ENCODE measurements around the gene METAP1.
"Not testable (repeated sequence)": the region's sequence is repeated elsewhere in the genome, so short reads cannot be mapped to it uniquely, and the experiment has no call there.

The METAP1 gene

DNA sequence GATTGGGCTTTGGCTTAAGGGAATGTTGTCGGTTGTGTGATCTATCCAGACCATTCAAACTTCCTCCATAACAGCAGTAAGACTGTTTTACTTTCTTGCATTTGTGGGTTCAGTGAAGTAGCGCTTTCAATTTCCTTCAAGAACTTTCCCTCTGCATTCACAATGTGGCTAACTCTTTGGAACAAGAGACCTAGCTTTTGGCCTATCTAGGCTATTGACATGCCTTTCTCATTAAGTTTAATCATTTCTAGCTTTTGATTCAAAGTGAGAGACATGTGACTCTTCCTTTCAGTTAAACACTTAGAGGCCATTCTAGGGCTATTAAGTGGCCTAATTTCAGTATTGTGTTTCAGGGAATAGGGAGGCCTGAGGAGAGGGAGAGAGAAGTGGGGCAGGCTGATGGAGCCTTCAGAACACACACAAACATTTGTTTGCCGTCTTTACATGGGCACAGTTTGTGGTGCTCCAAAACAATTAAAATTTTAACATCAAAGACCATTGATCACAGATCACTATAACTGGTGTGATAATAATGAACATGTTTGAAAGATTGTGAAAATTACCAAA, 59.0 kb downstream of the METAP1 start:
- in situ Hi-C loops (cut with HindIII; ENCODE audit: low sequenced_read_pairs): no loop called here

DNA sequence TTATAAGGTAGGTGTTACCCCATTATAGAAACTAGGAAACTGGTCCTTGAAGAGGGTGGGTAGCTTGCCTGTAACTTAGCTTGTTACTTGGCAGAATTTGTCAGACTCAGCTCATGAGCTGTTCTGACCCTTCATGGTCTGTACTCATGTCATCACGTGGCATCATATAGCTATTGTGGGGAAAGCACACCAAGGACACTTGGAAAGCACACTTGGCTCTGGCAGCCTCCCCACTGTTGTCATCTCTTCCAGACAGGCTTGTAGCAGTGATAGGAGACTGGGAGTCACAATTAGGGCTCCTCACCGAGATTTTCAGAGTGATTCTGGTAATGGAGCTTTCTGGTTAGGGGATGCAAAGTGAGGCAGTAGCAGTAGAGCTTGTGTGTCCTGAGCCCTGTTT, 62.7 kb downstream of the METAP1 start:
- in situ Hi-C loops (cut with HindIII; ENCODE audit: low sequenced_read_pairs): no loop called here

- in situ Hi-C loops (cut with HindIII; ENCODE audit: low sequenced_read_pairs): no loop called here
These were observed 64.0 kb downstream of the METAP1 start for GRCh38 chr4:99059550-99059949.

DNA sequence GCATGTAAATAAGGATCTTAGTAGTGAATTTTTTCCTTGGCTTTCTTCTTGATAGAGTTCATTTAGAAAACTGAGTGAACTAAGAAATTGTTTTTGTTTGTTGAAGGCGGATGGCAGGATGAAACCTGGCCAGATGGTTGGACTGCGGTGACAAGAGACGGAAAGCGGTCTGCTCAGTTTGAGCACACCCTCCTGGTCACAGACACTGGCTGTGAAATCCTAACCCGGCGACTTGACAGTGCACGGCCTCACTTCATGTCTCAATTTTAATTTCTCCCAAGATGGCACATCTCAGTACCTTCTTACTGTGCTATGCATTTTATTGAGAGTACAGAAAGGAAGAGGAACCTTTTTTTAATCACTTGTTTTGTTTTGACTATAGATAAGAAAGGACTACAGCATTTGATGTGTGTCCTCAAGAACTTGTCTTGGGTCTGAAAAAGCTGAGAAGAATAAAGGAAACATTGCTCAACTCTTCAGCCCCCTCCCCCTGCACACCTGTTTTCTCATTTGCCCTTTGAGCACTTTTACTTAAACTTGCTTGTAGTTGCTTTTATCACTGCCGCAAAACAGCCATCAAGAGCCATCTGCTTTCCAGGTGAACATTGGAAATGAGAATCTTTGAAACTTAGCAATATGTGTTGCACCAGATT, 65.7 kb downstream of the METAP1 start:
- in situ Hi-C loops (cut with HindIII; ENCODE audit: low sequenced_read_pairs): no loop called here

DNA sequence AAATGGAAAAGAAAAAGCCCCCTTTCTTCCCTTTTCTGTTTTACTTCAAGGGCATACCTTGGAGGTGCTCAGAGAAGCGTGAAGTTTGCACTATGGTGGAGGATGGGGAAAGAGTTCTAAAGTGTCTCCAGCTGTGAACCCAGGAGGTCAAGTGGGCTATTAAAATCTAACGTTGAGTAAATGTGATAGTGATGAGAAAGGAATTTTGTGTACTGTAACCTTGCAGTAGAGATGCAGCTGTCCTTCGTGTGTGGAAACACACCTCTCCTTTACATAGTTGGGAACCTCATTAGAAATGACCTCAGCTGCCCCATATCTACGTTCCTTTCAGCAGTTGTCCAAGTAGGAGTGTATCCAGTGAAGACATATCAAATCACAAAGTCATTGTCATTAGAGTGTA, 66.6 kb downstream of the METAP1 start:
- in situ Hi-C loops (cut with HindIII; ENCODE audit: low sequenced_read_pairs): no loop called here

DNA sequence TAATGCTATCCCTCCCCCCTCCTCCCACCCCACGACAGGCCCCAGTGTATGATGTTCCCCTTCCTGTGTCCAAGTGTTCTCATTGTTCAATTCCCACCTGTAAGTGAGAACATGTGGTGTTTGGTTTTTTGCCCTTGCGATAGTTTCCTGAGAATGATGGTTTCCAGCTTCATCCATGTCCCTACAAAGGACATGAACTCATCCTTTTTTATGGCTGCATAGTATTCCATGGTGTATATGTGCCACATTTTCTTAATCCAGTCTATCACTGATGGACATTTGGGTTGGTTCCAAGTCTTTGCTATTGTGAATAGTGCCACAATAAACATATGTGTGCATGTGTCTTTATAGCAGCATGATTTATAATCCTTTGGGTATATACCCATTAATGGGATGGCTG, 70.0 kb downstream of the METAP1 start:
- in situ Hi-C loops (cut with HindIII; ENCODE audit: low sequenced_read_pairs): not testable (repeated sequence)

- in situ Hi-C loops (cut with HindIII; ENCODE audit: low sequenced_read_pairs): no loop called here
These were observed 72.1 kb downstream of the METAP1 start for GRCh38 chr4:99067617-99068016.

DNA sequence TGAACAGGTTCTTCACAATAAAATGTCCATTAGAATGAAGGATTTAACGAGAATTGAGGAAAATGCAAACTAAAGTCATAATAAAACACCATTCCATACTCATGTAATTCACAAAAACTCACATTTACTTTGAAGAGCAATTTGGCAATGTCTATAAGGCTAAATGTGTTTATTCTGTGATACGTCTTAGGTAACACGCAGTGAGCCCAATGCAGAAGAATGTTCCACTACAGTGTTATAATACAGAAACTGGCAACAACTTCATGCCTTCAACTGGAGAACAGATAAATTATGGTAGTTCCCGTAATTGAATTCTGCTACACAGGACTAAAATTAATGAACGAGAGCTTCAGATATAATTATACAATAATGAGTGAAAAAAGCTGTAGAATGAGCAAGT, 75.6 kb downstream of the METAP1 start:
- in situ Hi-C loops (cut with HindIII; ENCODE audit: low sequenced_read_pairs): no loop called here

DNA sequence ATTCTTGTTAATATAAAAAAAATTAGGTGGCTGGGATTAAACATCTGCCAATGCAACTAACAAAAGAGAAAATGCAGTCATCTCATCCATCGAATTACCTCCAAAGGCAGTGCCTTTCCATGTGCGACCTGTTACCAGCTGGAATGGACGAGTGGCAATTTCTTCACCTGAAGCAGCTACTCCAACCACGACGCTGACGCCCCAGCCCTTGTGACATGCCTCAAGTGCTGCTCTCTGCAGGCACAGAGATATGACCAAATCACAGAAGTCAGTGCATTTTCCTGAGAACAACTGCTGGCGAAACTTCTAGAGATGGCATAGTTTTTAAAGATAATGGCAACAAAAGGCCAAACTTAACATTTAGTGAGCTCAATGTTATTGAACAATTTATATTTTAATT, 79.3 kb downstream of the METAP1 start:
- in situ Hi-C loops (cut with HindIII; ENCODE audit: low sequenced_read_pairs): no loop called here

DNA sequence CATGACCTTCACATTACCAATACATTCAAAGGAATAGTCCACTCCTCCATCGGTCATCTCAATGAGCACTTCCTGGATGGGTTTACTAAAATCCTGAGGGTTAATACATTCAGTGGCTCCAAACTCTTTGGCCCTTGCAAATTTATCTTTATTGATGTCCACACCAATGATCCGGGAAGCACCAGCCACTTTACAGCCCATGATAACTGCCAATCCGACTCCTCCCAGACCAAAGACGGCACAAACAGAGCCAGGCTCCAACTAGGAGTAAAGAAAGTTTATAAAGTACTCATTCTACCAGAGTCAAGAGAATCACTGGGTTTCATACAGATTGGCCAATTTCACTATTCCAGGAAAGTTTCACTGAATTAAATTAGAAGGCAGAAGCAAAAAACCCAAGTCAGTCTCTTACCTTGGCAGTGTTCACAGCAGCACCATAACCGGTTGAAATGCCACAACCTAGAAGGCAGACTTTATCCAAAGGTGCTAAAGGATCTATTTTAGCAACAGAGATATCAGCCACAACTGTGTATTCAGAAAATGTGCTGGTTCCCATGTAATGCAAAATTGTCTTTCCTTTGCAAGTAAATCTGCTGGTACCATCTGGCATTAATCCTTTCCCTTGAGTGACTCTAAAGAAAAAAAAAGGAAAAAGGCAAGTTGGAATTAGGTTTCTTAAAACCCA, 80.9 kb downstream of the METAP1 start:
- in situ Hi-C loops (cut with HindIII; ENCODE audit: low sequenced_read_pairs): no loop called here

- in situ Hi-C loops (cut with HindIII; ENCODE audit: low sequenced_read_pairs): no loop called here
These were observed 81.7 kb downstream of the METAP1 start for GRCh38 chr4:99077177-99077576.

GRCh38 chr4:99078336-99078735, 82.8 kb downstream of the METAP1 start:
- in situ Hi-C loops (cut with HindIII; ENCODE audit: low sequenced_read_pairs): no loop called here

DNA sequence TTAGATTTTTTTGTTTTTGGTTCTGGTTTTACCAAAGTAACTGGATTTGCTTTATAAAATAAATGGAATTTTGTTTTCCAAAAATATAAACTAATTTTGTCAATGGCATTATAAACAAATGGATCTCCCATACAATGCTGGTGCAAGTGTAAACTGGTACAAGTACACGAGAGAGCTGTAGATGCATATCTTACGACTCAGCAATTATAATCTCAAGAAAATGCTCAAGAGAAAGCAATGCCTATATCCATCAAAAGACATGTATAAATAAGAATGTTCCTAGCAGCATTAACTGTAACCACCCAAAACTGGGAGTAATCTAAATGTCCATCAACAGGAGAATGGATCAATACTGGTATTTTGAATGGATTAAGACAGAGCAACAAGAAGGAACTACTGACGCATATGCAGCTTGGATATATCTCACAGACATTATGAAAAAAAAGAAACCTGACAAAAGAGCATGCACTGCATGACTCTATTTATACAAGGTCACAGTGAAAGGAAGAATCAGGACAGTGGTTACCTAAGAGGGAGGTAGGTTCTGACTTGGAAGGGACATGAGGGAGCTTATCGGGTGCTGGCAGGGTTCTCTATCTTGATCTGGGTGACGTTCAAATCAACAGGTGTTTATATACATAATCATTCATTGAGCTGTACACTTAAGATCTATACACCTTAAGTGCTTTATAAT, 83.6 kb downstream of the METAP1 start:
- in situ Hi-C loops (cut with HindIII; ENCODE audit: low sequenced_read_pairs): no loop called here

DNA sequence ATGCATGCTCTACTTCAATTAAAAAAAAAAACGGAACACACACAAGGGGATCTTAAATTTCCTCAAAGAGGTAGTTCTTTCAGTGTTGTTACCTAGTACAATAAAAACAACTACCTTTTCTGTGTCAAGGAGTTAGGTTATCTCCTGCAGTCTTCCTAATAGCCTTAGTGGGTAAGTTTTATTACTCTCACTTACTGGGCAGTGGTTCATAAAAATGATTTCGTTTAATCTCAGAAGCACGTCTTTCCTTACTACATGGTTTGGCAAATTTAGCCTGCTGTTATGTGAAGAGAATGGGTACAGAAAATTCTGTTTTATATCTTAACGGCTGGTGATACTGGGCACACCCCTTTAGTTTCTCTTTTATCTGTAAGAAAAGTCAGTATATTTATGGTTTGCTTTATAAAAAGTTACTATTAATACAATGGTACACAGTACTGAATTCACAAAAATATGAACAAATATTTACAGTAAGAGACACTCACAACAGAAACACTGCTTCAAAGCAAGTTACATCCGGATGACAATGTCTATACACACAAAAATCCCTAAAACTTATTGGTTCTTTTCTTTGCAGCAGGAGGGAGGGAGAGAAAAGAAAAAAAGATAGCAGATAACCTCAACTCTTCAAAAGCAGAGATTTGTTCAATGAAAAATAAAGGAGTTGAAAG, 84.2 kb downstream of the METAP1 start:
- in situ Hi-C loops (cut with HindIII; ENCODE audit: low sequenced_read_pairs): no loop called here

- in situ Hi-C loops (cut with HindIII; ENCODE audit: low sequenced_read_pairs): not testable (repeated sequence)
These were observed 85.3 kb downstream of the METAP1 start for GRCh38 chr4:99080869-99081268.

- in situ Hi-C loops (cut with HindIII; ENCODE audit: low sequenced_read_pairs): no loop called here
These were observed 86.7 kb downstream of the METAP1 start for GRCh38 chr4:99082192-99082591.

GRCh38 chr4:99084595-99084994, 89.1 kb downstream of the METAP1 start:
- in situ Hi-C loops (cut with HindIII; ENCODE audit: low sequenced_read_pairs): no loop called here

DNA sequence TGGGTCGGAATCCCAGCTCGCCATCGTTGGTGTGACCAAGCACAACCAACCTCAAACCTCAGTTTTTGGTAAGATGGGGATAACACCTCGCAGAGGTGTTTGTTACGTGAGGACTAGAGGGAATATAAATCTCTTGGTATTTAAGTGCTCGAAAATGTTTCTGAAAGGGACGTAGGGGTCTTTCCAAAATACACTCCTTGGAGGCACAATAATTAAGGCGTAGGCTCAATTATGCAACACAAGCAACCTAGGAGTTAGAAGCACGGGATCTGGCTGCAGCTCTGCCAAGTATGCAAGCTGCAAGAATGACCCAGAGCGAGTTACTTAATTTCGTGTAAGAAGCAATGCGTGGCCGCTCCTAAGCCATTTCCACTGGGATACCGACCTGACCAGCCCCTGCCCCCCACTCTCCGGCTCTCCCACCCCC, 92.5 kb downstream of the METAP1 start:
- in situ Hi-C loops (cut with HindIII; ENCODE audit: low sequenced_read_pairs): no loop called here

DNA sequence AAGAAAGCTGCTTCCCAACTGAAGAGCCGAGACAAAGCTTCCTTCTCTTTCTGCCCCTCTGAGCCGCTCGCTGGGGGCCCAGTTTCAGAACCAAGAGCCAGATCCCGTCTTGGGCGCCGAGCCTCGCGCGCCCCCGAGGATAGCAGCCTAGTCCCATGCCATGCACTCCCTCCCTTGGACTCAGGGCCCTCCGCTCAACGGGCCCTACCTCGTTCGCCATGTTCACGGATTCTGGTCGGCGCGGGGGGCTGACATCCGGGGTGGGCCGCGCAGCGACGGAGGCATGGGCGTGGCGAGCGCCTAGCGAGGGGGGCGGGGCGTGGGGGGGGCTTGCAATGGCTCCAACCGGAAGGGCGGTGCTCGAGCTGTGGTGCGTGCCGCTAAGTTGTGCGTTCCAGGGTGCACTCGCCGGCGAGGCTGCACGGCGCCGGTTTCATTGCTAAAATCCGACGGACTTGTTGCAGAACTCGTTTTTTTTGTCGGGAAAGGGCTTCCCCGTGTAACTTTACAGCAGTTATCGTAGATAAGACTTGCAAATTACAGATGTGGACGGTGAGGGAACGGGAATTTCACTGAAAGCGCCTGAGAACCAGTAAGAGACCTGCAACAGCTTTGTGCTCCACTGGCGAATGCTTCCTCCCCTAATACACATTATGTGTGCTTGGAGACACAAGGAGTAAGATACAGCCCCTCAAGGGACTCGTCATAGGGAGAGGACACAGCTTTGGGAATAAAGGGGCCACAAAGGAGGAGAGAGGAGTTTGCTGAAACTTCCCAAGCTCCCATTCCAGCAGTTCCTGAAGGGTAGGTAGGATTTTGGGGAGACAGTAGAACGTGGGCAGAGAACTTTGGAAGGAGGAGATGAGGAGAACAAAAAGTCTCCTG, 93.2 kb downstream of the METAP1 start, which contains the start of gene ADH5:
Gene ADH5, minus strand, starts transcription at position 308 of the 885 bp plus-strand sequence. Its CDS starts 88 bp downstream, at position 220.
- in situ Hi-C loops (cut with HindIII; ENCODE audit: low sequenced_read_pairs): no loop called here

Data from DLD1 (cell line).